Testis (tissue), 2 donors: ENCODE data around the gene MAMSTR.

Experiments used
- POLR2A ChIP-seq: fragments of 450-650 bp; IDR thresholded peaks from one replicate; pipeline ENCODE4 v1.6.1; 2017; ENCODE audit warnings: antibody characterized with exemption, mild to moderate bottlenecking, moderate library complexity
- TF ChIP-seq, protein P1 (sequence below), 3 experiments: fragments of 450-650 bp in 2 of 3; fragments of 200-600 bp in 1 of 3; sonication (generic) in 1 of 3; IDR thresholded peaks; one replicate each; pipeline ENCODE4 v1.5.1; 2016 to 2019; ENCODE audit warnings: antibody characterized with exemption in 3 of 3, mild to moderate bottlenecking in 2 of 3, moderate library complexity in 1 of 3

DNA sequence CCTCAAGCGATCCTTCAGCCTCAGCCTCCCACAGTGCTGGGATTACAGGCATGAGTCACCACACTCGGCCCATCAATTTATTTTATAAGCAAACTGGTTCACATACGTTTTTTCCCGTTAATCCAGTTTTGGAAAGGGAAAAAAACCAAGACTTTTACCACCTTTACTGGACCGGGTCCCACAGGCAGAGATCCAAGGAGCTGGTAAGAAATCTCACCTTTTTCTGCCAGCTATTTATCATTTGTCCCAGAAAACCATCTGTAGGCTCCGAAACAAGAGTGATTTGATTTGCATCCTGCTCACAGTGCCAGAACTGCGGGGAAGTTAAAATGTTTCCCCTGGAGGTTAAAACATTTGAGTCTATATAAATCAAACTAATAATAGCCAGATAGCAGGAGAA, 30.1 kb downstream of the MAMSTR start:
- no peak for TF ChIP-seq POLR2A
- TF ChIP-seq, protein P1, sequence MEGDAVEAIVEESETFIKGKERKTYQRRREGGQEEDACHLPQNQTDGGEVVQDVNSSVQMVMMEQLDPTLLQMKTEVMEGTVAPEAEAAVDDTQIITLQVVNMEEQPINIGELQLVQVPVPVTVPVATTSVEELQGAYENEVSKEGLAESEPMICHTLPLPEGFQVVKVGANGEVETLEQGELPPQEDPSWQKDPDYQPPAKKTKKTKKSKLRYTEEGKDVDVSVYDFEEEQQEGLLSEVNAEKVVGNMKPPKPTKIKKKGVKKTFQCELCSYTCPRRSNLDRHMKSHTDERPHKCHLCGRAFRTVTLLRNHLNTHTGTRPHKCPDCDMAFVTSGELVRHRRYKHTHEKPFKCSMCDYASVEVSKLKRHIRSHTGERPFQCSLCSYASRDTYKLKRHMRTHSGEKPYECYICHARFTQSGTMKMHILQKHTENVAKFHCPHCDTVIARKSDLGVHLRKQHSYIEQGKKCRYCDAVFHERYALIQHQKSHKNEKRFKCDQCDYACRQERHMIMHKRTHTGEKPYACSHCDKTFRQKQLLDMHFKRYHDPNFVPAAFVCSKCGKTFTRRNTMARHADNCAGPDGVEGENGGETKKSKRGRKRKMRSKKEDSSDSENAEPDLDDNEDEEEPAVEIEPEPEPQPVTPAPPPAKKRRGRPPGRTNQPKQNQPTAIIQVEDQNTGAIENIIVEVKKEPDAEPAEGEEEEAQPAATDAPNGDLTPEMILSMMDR (IDR thresholded peaks at IDR 0.05), result no peak
